Fibroblast of lung (primary cell): ENCODE data around the gene TP53I11.

Experiments used
- CTCF ChIP-seq, 2 donors: IDR thresholded peaks in 1 of 2; conservative IDR thresholded peaks in 1 of 2; 1 replicate in 1 of 2; 2 replicates in 1 of 2; pipeline ENCODE4 v1.5.1; 2011 to 2012; ENCODE audit warnings: low read length in 2 of 2, control low read depth in 1 of 2, inconsistent platforms in 1 of 2, low read depth in 1 of 2, mild to moderate bottlenecking in 1 of 2
- EZH2 ChIP-seq: IDR thresholded peaks from 2 replicates; pipeline ENCODE4 v1.5.1; 2012; ENCODE audit warnings: low read length, control low read depth, mild to moderate bottlenecking; ENCODE audit errors: missing control alignments

- TF ChIP-seq CTCF (conservative IDR thresholded peaks at IDR 0.05 in 1 of 2, IDR thresholded peaks at IDR 0.05 in 1 of 2; ENCODE audit: low read depth in 1 of 2, low read length in 2 of 2) (no peak), EZH2 (no peak)
Measured at GRCh38 chr11:44944181-44944852, 6.4 kb downstream of the TP53I11 start.
